OCI-LY3 (cell line): ENCODE results near the gene LRRC61.

ENCODE experiments used
- H2AFZ ChIP-seq: fragments of 200-600, 300-600 bp; shearing (Covaris generic); 2 replicates; pipeline ENCODE4 v1.6.0; 2014; ENCODE audit warnings: antibody characterized with exemption, low read depth, low read length
- H3K27ac ChIP-seq: fragments of 200-600, 300-600 bp; sonication (generic); 2 replicates; pipeline ENCODE4 v1.5.1; 2014; ENCODE audit warnings: mild to moderate bottlenecking, low read length, moderate library complexity, mixed read lengths
- H3K27me3 ChIP-seq: fragments of 200-600, 300-600 bp; sonication (generic); 2 replicates; pipeline ENCODE4 v1.6.1; 2014; ENCODE audit warnings: low read depth, low read length, mixed read lengths
- H3K36me3 ChIP-seq: fragments of 200-600, 300-600 bp; sonication (generic); replicated peaks from 2 replicates; pipeline ENCODE3; 2014; ENCODE audit warnings: low read depth, low read length, mixed read lengths
- H3K4me1 ChIP-seq: fragments of 300-600, 200-600 bp; sonication (generic); 2 replicates; pipeline ENCODE4 v1.6.1; 2014; ENCODE audit warnings: low read length, mixed read lengths
- H3K4me2 ChIP-seq: fragments of 200-600, 300-600 bp; sonication (generic); 2 replicates; pipeline ENCODE4 v1.6.1; 2014; ENCODE audit warnings: low read length, mixed read lengths
- H3K4me3 ChIP-seq: fragments of 300-600, 200-600 bp; sonication (generic); 2 replicates; pipeline ENCODE4 v1.5.1; 2014; ENCODE audit warnings: antibody characterized with exemption, mild to moderate bottlenecking, low read length, moderate library complexity
- H3K79me2 ChIP-seq: fragments of 300-600, 200-600 bp; shearing (Covaris generic); 2 replicates; pipeline ENCODE4 v1.6.1; 2014; ENCODE audit warnings: mild to moderate bottlenecking, low read length, mixed read lengths
- H3K9ac ChIP-seq: fragments of 300-600, 200-600 bp; shearing (Covaris generic); 2 replicates; pipeline ENCODE4 v1.6.0; 2014; ENCODE audit warnings: mild to moderate bottlenecking, low read length, moderate library complexity
- H3K9me3 ChIP-seq: fragments of 200-600, 300-600 bp; shearing (Covaris generic); 2 replicates; pipeline ENCODE4 v1.6.1; 2014; ENCODE audit warnings: low read length, mixed read lengths; ENCODE audit not compliant: insufficient read depth
- H4K20me1 ChIP-seq: fragments of 200-600, 300-600 bp; sonication (generic); 2 replicates; pipeline ENCODE4 v1.6.1; 2016; ENCODE audit warnings: low read length, mixed read lengths; ENCODE audit not compliant: insufficient read depth
- EZH2phosphoT487 ChIP-seq: fragments of 200-600 bp; shearing (Covaris generic); IDR thresholded peaks from 2 replicates; pipeline ENCODE4 v1.6.1; 2018; ENCODE audit warnings: antibody characterized with exemption, mixed run types, low read depth
- TF ChIP-seq, protein P1 (sequence below): fragments of 200-600, 300-600 bp; sonication (generic); IDR thresholded peaks from 2 replicates; pipeline ENCODE4 v1.5.1; 2014; ENCODE audit warnings: antibody characterized with exemption, low read length, low read depth

Gene LRRC61

DNA sequence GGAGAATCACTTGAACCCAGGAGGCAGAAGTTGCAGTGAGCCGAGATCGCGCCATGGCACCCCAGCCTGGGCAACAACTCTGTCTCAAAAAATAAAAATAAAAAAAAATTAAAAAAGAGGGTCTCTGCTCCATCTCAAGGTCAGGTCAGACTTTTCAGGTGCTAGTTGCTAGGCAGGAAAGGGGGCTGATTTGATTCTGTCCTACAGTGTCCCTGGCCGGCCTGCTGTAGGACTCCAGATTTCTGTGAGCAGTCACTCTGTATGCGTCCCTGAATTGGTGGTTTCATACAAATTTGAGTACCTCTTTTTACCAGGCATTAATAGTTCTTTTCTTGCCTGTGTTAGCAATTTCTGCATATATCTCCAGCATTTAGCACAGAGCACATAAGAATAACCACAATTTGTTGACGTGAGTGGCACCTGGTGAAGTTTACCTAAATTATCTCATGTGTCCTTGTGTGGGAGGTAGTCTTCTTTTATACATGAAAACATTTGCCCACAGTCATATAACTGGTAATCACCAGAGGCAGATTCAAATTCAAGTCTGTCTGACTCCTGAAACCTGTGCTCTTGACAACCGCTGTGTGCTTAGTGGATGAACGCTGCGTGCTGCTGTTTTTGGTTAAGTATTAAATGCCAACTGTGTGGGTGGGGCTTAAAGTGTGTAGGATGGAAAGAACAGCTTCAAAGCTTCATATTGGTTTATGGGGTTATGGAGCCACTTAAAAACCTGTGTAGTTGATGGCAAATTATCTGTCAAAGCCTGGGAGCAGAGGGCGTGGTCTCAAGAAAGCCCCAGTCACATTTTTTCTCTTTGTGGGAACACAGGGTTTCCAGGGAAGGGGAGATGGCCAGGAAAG is 52.7 kb downstream of the LRRC61 start:
- H2AFZ ChIP-seq: no peak overlapping the region
- H3K36me3 ChIP-seq: peaks cover 38% of the 10 kb centered on the region
- H3K9me3 ChIP-seq: no peaks in the 10 kb centered on the region
- H3K4me3 ChIP-seq: peak overlapping the region; percentile 12
- H3K27me3 ChIP-seq: no peaks in the 10 kb centered on the region
- TF ChIP-seq EZH2phosphoT487: no peak
- TF ChIP-seq, protein P1, sequence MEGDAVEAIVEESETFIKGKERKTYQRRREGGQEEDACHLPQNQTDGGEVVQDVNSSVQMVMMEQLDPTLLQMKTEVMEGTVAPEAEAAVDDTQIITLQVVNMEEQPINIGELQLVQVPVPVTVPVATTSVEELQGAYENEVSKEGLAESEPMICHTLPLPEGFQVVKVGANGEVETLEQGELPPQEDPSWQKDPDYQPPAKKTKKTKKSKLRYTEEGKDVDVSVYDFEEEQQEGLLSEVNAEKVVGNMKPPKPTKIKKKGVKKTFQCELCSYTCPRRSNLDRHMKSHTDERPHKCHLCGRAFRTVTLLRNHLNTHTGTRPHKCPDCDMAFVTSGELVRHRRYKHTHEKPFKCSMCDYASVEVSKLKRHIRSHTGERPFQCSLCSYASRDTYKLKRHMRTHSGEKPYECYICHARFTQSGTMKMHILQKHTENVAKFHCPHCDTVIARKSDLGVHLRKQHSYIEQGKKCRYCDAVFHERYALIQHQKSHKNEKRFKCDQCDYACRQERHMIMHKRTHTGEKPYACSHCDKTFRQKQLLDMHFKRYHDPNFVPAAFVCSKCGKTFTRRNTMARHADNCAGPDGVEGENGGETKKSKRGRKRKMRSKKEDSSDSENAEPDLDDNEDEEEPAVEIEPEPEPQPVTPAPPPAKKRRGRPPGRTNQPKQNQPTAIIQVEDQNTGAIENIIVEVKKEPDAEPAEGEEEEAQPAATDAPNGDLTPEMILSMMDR: no peak
- H3K4me1 ChIP-seq: peaks cover 65% of the 10 kb centered on the region
- peaks cover 36% of the 10 kb centered on the region for H4K20me1 ChIP-seq
- peak overlapping the region; percentile 88 for H3K4me2 ChIP-seq
- peaks cover 81% of the 10 kb centered on the region for H3K79me2 ChIP-seq
- peak overlapping the region; percentile 97 for H3K9ac ChIP-seq
- peak overlapping the region; percentile 93 for H3K27ac ChIP-seq

- Histone ChIP-seq H3K9ac (peak overlapping the region; percentile 97), H3K79me2 (peaks cover 80% of the 10 kb centered on the region), H4K20me1 (peaks cover 30% of the 10 kb centered on the region), H3K36me3 (peaks cover 32% of the 10 kb centered on the region), H3K9me3 (no peaks in the 10 kb centered on the region), H3K4me2 (peak overlapping the region; percentile 88), H3K27me3 (no peaks in the 10 kb centered on the region), H3K4me3 (peak overlapping the region; percentile 12), H2AFZ (no peak overlapping the region), H3K27ac (peak overlapping the region; percentile 93), H3K4me1 (peaks cover 71% of the 10 kb centered on the region)
- TF ChIP-seq, protein P1: no peak
- TF ChIP-seq EZH2phosphoT487: no peak
These were observed 53.4 kb downstream of the LRRC61 start for GRCh38 chr7:150376560-150376959.

DNA sequence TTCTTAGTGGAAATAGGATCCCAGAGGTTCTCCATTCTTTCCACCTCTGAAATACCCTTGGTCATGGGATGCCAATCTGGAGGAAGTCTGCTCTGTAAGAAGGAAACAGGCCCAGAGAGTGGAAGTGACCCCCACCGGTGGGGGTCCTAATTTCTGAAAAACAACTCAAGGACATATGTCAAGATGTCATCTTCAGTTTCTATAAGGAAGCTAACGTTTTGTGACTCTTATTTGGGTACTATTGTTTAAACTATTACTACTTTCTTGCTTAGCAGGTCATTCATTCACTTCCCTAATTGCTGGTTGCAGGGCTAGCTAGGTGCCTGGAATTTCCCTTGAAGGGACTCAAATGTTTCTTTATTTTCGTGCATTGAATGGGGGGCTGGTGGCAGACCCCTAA is 54.0 kb downstream of the LRRC61 start:
- no peaks in the 10 kb centered on the region for H3K9me3 ChIP-seq
- peak overlapping the region; percentile 88 for H3K4me2 ChIP-seq
- peaks cover 28% of the 10 kb centered on the region for H3K36me3 ChIP-seq
- H3K9ac ChIP-seq: peak overlapping the region; percentile 97
- no peaks in the 10 kb centered on the region for H3K27me3 ChIP-seq
- TF ChIP-seq, protein P1: no peak
- TF ChIP-seq EZH2phosphoT487: no peak
- peaks cover 25% of the 10 kb centered on the region for H4K20me1 ChIP-seq
- H3K4me1 ChIP-seq: peaks cover 77% of the 10 kb centered on the region
- H3K79me2 ChIP-seq: peaks cover 79% of the 10 kb centered on the region
- peak overlapping the region; percentile 93 for H3K27ac ChIP-seq
- no peak overlapping the region for H2AFZ ChIP-seq
- H3K4me3 ChIP-seq: peak overlapping the region; percentile 91

DNA sequence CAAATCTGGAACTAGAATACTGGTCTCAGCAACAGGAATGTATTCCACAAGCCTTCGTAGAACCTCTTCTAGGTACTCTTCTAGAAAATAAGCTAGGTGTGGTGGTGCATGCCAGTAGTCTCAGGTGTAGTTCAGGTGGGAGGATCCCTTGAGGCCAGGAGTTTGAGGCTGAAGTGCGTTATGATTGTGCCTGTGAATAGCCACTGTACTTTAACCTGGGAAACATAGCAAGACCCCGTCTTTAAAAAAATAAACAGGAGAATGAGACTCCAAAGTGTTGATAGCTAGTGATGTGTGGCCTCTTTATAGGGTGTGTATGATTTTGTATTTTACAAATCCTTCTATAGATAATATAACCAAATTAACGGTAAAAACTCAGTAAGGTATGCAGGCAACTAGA is 54.5 kb downstream of the LRRC61 start:
- Histone ChIP-seq H3K79me2 (peaks cover 79% of the 10 kb centered on the region), H4K20me1 (peaks cover 21% of the 10 kb centered on the region), H3K4me2 (peak overlapping the region; percentile 88), H2AFZ (no peak overlapping the region), H3K27me3 (no peaks in the 10 kb centered on the region), H3K9ac (peak overlapping the region; percentile 97), H3K9me3 (no peaks in the 10 kb centered on the region), H3K27ac (peak overlapping the region; percentile 93), H3K4me1 (peaks cover 80% of the 10 kb centered on the region), H3K4me3 (peak overlapping the region; percentile 91), H3K36me3 (peaks cover 24% of the 10 kb centered on the region)
- TF ChIP-seq EZH2phosphoT487: no peak
- TF ChIP-seq, protein P1: no peak
